H1 (cell line): ENCODE results near the gene DOCK8. TPM values are rescaled to one million over a fixed set of nuclear protein-coding genes. Genes with fewer than 3 reads are reported as not detected.

ENCODE experiments used
- ASH2L ChIP-seq: fragments of 200-600, 300-600 bp; sonication (generic); IDR thresholded peaks from one replicate; pipeline ENCODE4 v1.7.1; 2017; ENCODE audit warnings: low read length
- BACH1 ChIP-seq: IDR thresholded peaks from 2 replicates; pipeline ENCODE4 v1.6.1; 2012; ENCODE audit warnings: low read length, improper control_type of control experiment
- BRCA1 ChIP-seq: IDR thresholded peaks from 2 replicates; pipeline ENCODE4 v1.6.1; 2012; ENCODE audit warnings: low read depth, low read length, improper control_type of control experiment
- CEBPB ChIP-seq: IDR thresholded peaks from 2 replicates; pipeline ENCODE4 v1.6.1; 2012; ENCODE audit warnings: low read depth, low read length
- CHD1 ChIP-seq: IDR thresholded peaks from 2 replicates; pipeline ENCODE4 v1.6.1; 2012; ENCODE audit warnings: low read depth, low read length, improper control_type of control experiment
- GTF2F1 ChIP-seq: IDR thresholded peaks from 2 replicates; pipeline ENCODE4 v1.6.1; 2012; ENCODE audit warnings: low read depth, low read length, improper control_type of control experiment, borderline replicate concordance
- HDAC6 ChIP-seq: IDR thresholded peaks from one replicate; pipeline ENCODE4 v1.7.1; 2012; ENCODE audit warnings: low read depth, mild to moderate bottlenecking, inconsistent platforms, low read length, moderate library complexity
- JUND ChIP-seq: IDR thresholded peaks from 2 replicates; pipeline ENCODE4 v1.6.1; 2011; ENCODE audit warnings: mild to moderate bottlenecking, improper control_type of control experiment, low read length
- KDM4A ChIP-seq: IDR thresholded peaks from one replicate; pipeline ENCODE4 v1.7.1; 2012; ENCODE audit warnings: low read depth, mild to moderate bottlenecking, moderate library complexity, low read length, inconsistent platforms; ENCODE audit not compliant: severe bottlenecking
- RAD21 ChIP-seq, 2 experiments: IDR thresholded peaks in 1 of 2; conservative IDR thresholded peaks in 1 of 2; 2 replicates each; pipeline ENCODE4 v1.6.1; 2011; ENCODE audit warnings: low read depth in 2 of 2, low read length in 2 of 2, improper control_type of control experiment in 1 of 2, inconsistent platforms in 1 of 2, mild to moderate bottlenecking in 1 of 2, moderate library complexity in 1 of 2
- RFX5 ChIP-seq: IDR thresholded peaks from 2 replicates; pipeline ENCODE4 v1.6.1; 2011; ENCODE audit warnings: low read depth, low read length, improper control_type of control experiment, borderline replicate concordance
- SAP30 ChIP-seq: fragments of 300-600 bp; sonication (generic); IDR thresholded peaks from 2 replicates; pipeline ENCODE4 v1.7.1; 2012; ENCODE audit warnings: low read length, moderate library complexity, mild to moderate bottlenecking, inconsistent platforms; ENCODE audit not compliant: insufficient read depth, insufficient replicate concordance
- SIN3A ChIP-seq, 2 experiments: IDR thresholded peaks in 1 of 2; conservative IDR thresholded peaks in 1 of 2; 2 replicates each; pipeline ENCODE4 v1.6.1; 2011 to 2012; ENCODE audit warnings: low read length in 2 of 2, improper control_type of control experiment in 1 of 2, low read depth in 1 of 2, mild to moderate bottlenecking in 1 of 2
- SP1 ChIP-seq: IDR thresholded peaks from 2 replicates; pipeline ENCODE4 v1.6.1; 2011; ENCODE audit warnings: low read depth, low read length
- SRF ChIP-seq: IDR thresholded peaks from 2 replicates; pipeline ENCODE4 v1.6.1; 2011; ENCODE audit warnings: mild to moderate bottlenecking, low read depth, low read length, moderate library complexity
- TAF1 ChIP-seq: IDR thresholded peaks from 2 replicates; pipeline ENCODE4 v1.6.1; 2011; ENCODE audit warnings: mild to moderate bottlenecking, low read depth, low read length
- TAF7 ChIP-seq: optimal IDR thresholded peaks from 2 replicates; pipeline ENCODE3; 2011; ENCODE audit warnings: low read depth, mild to moderate bottlenecking, inconsistent platforms, low read length, moderate library complexity, borderline replicate concordance
- TBP ChIP-seq: IDR thresholded peaks from 2 replicates; pipeline ENCODE4 v1.6.1; 2011; ENCODE audit warnings: low read depth, low read length, improper control_type of control experiment
- YY1 ChIP-seq: IDR thresholded peaks from 2 replicates; pipeline ENCODE4 v1.6.1; 2011; ENCODE audit warnings: low read depth, mild to moderate bottlenecking, low read length
- polyA plus RNA-seq, 7 experiments: library from polyadenylated mRNA; depleted of rRNA in 3 of 7; stranded (reverse) in 5 of 7; unstranded in 2 of 7; fragments of >200 nt in 5 of 7; fragments of 200-250 nt in 2 of 7; gene quantifications; 1 replicate in 5 of 7; 2 replicates in 1 of 7; 4 replicates in 1 of 7; pipeline versions ENCODE4 v1.2.1 to v1.2.3, GENCODE V29; 2011 to 2013; ENCODE audit warnings: missing spikeins in 2 of 7, mixed read lengths in 2 of 7
- total RNA-seq: library from RNA; stranded (reverse); fragmentation: NEBNext Ultra II Directional; extraction: Animal tissue kit (Norgen Biotek cat#: 25700); gene quantifications from 2 replicates; pipeline ENCODE4 v1.2.1, GENCODE V29; 2021
- TF ChIP-seq, protein P1 (sequence below): IDR thresholded peaks from 2 replicates; pipeline ENCODE4 v1.6.1; 2011; ENCODE audit warnings: low read depth, mild to moderate bottlenecking, low read length; ENCODE audit not compliant: insufficient read depth
- TF ChIP-seq, protein P2 (sequence below): IDR thresholded peaks from 2 replicates; pipeline ENCODE4 v1.6.1; 2012; ENCODE audit warnings: inconsistent platforms
- TF ChIP-seq, protein P3 (sequence below): IDR thresholded peaks from 2 replicates; pipeline ENCODE4 v1.6.1; 2011; ENCODE audit warnings: low read length, improper control_type of control experiment

Gene DOCK8
- total and polyA plus RNA-seq, 2 of the 8 experiments (the other 6 are each of a cell fraction or from before 2014, with no cell fraction given), result 0.57 to 2.0 TPM

DNA sequence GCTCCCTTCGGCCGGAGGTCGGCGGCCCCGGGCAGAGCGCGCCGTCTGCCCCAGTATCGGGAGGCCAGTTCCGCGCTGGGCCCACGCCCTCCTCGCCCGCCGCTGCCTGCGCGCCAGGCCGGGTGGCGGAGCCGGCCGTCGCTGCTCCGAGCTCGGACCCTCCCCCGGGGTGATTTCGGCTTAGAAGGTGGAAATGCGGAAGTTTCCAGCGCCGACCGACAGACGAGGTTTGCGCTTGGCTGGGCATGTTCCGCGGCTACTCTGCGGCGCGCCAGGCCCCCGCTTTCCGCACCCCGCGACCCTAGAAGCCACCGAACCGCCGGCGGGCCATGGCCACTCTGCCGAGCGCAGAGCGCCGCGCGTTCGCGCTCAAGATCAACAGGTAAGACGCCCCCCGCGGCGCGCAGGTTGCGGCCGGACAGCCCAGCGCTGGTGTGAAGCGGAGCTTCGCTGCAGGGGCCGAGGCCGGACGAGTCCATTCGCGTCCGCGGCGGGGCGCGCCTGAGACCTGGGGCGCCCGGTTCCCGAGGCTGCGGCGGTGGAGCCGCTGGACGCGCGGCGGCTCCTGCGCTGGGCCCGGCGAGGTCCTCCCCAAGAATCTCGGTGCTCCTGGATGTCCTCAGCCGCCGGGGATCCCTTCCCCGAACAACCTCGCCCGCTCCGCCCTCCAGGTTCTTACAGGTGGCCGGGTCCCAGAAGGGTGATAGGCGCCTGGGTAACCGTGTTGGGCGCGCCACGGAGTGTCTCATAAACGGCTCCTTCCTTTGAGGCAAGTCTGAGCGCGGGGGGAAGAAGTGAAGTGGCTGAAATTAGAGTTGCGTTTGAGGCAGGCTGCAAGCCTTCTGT, at the start of gene DOCK8 (continued):
- TF ChIP-seq RAD21 (IDR thresholded peaks at IDR 0.05 in 1 of 2, conservative IDR thresholded peaks at IDR 0.05 in 1 of 2; ENCODE audit: low read depth in 2 of 2, low read length in 2 of 2), result peak in 1 of 2 experiments; percentile 46; a peak in 3 of 4 replicates
- peak; percentile 56 for TF ChIP-seq JUND
- no peak for TF ChIP-seq CEBPB
- TF ChIP-seq HDAC6, result no peak
- TF ChIP-seq CHD1, result 0 out of 2 replicates have a peak, but pooled peaks have one; percentile 54
- peak; percentile 95 for TF ChIP-seq KDM4A
- TF ChIP-seq SAP30, result no peak
- TF ChIP-seq BACH1, result no peak
- TF ChIP-seq TBP, result no peak; the same call in none of the 2 replicates
- no peak for TF ChIP-seq SRF
- TF ChIP-seq, protein P1, sequence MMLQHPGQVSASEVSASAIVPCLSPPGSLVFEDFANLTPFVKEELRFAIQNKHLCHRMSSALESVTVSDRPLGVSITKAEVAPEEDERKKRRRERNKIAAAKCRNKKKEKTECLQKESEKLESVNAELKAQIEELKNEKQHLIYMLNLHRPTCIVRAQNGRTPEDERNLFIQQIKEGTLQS, result no peak
- TF ChIP-seq GTF2F1, result peak; percentile 34; the same call in 1 of the 2 replicates
- TF ChIP-seq RFX5, result no peak
- no peak; a peak in 1 of 4 replicates for TF ChIP-seq SIN3A (conservative IDR thresholded peaks at IDR 0.05 in 1 of 2, IDR thresholded peaks at IDR 0.05 in 1 of 2; ENCODE audit: low read depth in 1 of 2, low read length in 2 of 2)
- no peak for TF ChIP-seq BRCA1
- TF ChIP-seq YY1, result no peak
- TF ChIP-seq TAF7, result peak; percentile 81
- TF ChIP-seq ASH2L, result peak; percentile 94
- TF ChIP-seq SP1, result no peak
- TF ChIP-seq, protein P2, sequence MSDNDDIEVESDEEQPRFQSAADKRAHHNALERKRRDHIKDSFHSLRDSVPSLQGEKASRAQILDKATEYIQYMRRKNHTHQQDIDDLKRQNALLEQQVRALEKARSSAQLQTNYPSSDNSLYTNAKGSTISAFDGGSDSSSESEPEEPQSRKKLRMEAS, result no peak; the same call in 1 of the 2 replicates
- TF ChIP-seq, protein P3, sequence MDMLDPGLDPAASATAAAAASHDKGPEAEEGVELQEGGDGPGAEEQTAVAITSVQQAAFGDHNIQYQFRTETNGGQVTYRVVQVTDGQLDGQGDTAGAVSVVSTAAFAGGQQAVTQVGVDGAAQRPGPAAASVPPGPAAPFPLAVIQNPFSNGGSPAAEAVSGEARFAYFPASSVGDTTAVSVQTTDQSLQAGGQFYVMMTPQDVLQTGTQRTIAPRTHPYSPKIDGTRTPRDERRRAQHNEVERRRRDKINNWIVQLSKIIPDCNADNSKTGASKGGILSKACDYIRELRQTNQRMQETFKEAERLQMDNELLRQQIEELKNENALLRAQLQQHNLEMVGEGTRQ, result no peak
- TF ChIP-seq TAF1, result 0 out of 2 replicates have a peak, but pooled peaks have one; percentile 46
